Left colon (tissue), 2 donors: Measurements from ENCODE around the gene APOBEC2. TPM values are rescaled to one million over a fixed set of nuclear protein-coding genes. Genes with fewer than 3 reads are reported as not detected.

Source experiments
- ATAC-seq: fragments of 200-7000 bp; cut with Tn5 transposase; one replicate; pipeline ENCODE4 v1.9.1; 2020; ENCODE audit warnings: mild to moderate bottlenecking, moderate library complexity
- DNase-seq, 2 donors: peaks; one replicate each; pipeline ENCODE4 v3.0.0-alpha.2; 2020
- intact Hi-C, 2 donors: fragments of 100-400 bp; cut with DNase I in 1 of 2; cut with micrococcal nuclease in 1 of 2; formaldehyde crosslinking; loops; one replicate each; pipeline versions ENCODE4 v1.11.2 to v1.14.0; 2022; cut with DNase I, micrococcal nuclease
- total RNA-seq, 2 donors: library from RNA; stranded (reverse); fragmentation: NEBNext Ultra II Directional; extraction: Animal tissue kit (Norgen Biotek cat#: 25700); gene quantifications; one replicate each; pipeline ENCODE4 v1.2.1, GENCODE V29; 2021
- donor health status: DM: no; HTN: no; CAD: no.
- donor health status: DM: yes; HTN: yes; CAD: no.

Gene APOBEC2
- total RNA-seq, 2 donors from 2014 or later: not detected

DNA sequence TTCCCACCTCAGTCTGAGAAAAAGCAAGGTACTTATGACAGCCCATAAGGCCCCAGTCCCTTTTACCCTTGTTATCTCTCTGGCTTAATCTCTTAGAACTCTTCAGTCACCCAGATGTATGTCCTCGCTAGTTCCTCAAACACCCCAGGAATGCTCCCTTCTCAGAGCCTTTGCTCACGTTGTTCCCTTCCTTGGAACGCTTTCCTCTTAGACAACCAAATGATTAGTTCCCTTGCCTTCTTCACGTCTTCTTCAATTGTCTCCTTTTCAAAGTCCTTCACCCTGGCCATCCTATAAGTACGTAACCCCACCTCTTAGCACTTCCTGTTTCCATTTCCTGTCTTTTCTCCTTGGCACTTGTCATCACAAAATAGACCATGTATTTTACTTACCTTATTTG is 1.1 kb upstream of the APOBEC2 start:
- ATAC-seq (no peak), DNase-seq (no peak)
- intact Hi-C loops: no loop called here

DNA sequence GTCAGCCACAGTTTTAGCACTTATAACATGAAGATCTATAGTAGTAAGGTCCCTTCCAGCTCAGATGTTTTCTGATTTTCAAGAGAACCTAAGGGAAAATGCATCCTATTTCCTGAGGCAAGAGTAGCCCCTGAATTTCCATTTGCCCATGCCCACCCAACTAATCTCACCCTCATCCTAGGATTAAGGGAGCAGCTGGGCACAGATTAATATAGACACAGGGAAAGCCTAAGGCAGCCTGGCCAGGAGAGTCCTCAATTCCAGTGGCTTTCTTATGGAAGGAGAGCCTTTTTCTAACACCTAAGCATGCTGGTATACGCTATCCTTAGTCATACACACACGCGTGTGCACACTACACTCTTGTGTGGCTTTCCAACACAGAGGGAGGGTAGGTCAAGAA is 1.5 kb downstream of the APOBEC2 start:
- DNase-seq (no peak), ATAC-seq (no peak)
- intact Hi-C loops: no loop called here

DNA sequence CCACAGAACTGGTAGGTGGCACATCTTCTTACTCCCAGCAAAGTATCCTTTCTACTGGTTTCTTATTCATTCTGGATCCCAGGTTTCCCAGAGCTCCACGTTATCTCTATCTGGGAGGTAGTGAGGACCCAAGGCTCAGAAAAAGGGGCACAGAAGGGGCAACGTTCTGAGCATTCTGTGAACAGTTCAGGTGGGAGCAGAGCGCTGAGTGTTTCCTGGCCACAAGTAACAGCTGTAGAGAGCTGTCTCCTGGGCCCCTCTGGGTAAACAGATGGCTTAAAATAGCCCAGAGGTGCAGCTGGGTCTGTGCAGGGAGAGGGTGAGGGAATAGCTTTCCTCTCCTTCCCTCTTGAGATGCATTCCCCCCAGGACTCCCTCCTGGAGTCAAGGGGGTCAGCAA is 2.1 kb downstream of the APOBEC2 start:
- no peak for ATAC-seq
- no peak for DNase-seq
- intact Hi-C loops: no loop called here

DNA sequence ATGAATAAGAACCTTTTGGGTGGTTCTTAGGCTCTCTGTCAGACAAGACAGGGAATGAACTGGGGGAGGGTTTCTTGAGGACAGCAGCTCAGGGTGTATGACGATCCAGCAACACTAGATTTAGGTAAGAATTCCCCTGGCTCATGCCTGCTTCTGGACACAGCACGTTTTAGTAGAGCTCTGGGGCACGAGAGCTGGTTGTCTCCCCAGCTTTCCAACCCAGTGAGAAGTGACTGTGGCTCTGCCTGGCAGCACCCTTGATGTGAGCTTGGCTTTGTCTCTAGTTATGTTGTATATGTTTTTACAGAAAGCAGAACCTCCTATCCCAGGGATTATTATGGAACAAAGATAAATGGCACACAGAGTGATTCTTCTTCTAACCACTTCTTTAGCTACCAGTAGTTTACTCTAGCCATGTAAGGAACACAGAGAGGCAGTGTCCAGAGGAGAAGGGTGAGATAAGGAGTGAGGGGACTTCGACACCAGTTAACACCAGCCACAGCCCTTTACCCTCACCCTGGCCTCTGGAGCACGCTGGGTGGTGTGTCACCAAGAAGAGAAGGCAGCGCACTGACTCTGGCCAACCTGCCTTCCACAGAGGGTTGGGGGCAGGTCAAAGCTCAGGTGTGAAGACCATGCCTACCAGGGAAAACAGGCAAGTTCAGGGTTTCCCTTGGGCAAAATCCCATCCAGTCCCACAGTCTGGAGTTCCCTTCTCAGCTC is 3.9 kb downstream of the APOBEC2 start:
- DNase-seq (no peak), ATAC-seq (peak; percentile 26)
- intact Hi-C loops: no loop called here

DNA sequence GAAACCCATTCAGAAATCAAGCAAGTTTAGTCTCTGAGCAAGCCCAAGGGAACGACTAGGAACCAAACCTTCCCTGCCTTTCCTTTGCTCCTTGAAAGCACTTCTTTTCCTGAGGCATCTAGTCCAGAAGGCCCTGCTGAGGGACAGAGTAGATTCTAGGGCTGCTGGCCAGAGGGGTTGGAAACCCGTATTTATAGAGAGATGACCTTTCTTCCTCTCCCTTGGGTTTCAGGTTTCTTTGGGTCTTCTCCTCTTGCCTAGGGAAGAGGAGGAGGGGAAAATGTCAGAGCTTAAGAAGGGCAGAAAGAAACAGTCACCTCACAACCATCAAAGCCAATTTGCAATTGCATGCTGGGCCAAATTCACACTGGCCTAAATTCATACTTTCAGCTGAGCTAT is 5.8 kb downstream of the APOBEC2 start:
- no peak for ATAC-seq
- DNase-seq: no peak
- intact Hi-C loops: no loop called here

DNA sequence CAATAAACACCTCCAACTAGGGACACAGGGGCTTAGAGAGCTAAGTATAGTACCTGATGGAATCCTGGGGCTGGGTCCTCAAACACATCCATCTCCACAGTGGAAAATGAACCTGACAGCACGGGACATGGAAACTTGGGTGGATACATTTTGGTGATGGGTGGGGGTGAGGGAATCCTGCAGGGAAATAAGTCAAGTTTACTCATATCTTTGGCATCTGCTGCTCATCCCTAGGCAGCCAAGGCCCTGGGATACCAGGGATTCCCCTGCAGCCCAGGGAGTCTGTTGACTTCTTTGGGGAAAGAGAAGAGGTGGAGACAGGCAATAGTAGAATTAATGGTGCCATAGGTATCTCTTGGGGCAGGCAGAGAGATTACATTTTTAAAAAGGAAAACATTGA is 6.6 kb downstream of the APOBEC2 start:
- no peak for ATAC-seq
- DNase-seq: no peak
- intact Hi-C loops: no loop called here

DNA sequence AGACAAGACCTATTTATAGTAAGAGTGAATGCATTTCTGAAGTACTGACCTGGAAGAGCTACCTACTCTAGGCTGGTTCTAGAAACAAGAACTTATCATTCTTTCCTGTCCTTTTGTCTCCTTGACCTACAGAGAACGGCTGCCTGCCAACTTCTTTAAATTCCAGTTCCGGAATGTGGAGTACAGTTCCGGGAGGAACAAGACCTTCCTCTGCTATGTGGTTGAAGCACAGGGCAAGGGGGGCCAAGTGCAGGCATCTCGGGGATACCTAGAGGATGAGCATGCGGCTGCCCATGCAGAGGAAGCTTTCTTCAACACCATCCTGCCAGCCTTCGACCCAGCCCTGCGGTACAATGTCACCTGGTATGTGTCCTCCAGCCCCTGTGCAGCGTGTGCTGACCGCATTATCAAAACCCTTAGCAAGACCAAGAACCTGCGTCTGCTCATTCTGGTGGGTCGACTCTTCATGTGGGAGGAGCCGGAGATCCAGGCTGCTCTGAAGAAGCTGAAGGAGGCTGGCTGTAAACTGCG is 8.3 kb downstream of the APOBEC2 start:
- intact Hi-C loops: loop anchor here in 1 of 2 donors (10.0 kb wide), 1 partner anchor 56 kb away; no protein-coding TSS in a partner anchor
- DNase-seq (no peak), ATAC-seq (no peak)

DNA sequence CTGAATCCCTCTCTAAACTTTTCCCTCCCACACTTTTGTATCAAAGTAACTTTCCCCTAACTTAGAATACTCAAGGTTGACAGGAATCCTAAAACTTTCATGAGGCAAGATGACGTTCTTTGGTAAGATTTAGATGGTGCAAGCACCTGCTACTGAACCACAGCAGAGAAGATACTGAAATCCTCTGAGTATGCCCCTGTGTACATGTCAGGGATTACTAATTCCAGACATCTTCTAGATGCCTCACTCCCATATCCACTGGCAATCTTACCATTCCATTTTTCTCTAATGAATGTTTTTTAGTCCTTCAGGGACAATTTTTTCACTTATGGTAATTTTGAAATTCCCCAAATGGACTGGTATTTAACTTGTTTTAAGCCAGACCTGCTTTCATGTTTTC is 9.1 kb downstream of the APOBEC2 start:
- DNase-seq (no peak), ATAC-seq (no peak)
- intact Hi-C loops: loop anchor here in 1 of 2 donors (10.0 kb wide), 1 partner anchor 57 kb away; no protein-coding TSS in a partner anchor

DNA sequence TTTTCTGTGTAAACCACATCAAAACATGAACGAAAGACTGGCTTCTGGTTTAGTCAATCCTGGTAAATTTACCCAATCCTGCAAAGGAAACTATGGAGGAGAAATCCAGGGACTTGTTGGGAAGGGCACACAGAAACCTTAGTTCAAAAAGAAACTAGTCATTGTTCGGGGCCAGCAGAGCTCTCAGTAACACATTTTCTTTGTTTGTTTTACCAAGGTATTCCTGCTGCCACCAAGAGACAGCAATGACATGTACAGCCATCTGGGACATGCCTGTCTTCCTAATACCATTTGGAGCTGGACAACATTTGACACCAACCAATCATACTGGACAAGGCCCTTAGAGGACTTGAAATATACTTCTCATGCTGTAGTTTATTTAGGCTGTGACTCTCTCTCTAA is 10.9 kb downstream of the APOBEC2 start:
- intact Hi-C loops: loop anchor here in 1 of 2 donors (10.0 kb wide), 1 partner anchor 59 kb away; no protein-coding TSS in a partner anchor
- ATAC-seq: peak; percentile 34
- no peak for DNase-seq

DNA sequence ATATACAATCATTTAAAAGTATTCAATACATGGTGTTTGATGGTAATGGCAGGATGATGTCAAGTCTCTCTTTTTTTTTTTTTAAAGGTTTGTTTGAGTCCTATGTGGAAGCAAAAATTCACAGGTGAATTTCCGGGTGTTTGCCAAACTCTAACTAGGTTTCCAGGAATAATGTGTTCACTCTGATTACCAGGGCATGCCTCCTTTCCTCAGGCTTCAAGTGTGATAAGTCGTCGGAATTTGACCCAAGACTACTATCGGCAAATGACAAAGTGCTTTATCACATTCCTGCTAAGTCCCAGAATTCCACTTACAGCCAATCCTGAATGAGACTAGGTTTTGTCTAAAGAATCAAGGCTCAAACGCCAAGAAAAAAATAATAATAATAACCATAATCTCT is 11.8 kb downstream of the APOBEC2 start:
- ATAC-seq: peak; percentile 69
- intact Hi-C loops: loop anchor here in 1 of 2 donors (10.0 kb wide), 1 partner anchor 60 kb away; no protein-coding TSS in a partner anchor

DNA sequence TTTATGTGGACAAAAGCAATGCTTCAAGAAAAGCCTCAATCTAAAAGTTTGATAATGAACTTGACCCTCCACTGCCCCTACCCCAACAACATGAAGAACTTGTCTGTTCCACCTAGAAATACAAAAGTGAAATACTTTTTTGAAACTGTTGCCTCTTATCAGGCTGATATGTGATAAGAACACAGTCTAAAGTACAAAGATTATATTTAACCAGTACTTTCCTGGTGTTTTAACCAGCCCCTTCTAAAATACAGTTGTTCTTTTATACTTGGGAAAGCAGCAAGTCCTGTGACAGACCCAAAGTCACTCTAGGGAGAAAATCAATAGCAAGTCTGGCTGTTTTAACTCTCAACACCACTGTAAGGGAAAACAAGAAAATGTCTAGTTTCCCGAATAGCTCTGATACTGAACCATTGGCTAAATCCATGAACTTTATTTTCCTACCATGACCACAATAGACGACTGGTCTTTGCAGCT is 12.6 kb downstream of the APOBEC2 start:
- intact Hi-C loops: loop anchor here in 1 of 2 donors (10.0 kb wide), 1 partner anchor 61 kb away; no protein-coding TSS in a partner anchor
- DNase-seq (no peak), ATAC-seq (peak; percentile 73)

More for the DNA sequence above, 11.8 kb downstream of the APOBEC2 start:
- DNase-seq: no peak

DNA sequence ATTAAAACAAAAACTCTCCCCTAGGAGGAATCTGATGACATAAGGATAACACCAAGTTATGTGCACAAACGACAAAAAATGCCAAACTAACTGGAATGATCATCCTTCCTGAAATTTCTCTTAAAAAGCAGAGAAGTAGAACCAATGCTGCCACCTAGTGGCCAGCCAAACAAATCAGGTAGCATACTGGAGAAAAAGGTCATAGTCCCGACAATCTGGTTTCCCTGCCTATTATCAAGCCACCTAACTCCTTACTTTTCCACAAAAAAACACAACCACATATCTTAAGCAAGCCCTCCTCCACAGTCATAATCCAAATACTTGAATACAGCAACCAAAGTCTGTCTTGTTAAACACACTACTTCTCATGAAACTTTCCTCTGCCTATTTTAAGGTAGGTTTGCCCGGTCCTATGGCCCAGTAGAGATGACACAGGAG is 13.9 kb downstream of the APOBEC2 start:
- peak; percentile 17 for ATAC-seq

DNA sequence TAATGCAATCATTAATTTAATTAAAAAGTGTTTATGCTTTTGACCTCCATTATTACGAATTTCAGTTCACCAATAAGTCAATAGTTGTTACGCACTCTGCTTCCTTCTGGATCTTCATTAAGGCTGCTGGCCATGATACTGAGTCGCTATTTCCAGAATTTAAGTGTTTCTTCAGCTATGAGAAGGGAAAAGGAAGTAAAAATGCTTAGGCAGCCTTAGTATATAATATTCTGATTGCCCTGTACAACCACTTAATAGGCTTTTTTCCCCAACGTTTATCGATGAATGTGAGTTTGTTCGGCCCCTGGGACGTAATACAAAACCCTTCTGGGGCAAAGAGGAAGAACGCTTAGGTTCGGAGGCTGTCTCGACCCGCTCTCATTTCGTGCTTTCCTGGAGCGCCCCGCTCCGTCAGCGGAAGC is 18.5 kb downstream of the APOBEC2 start:
- ATAC-seq (no peak), DNase-seq (peak in 1 of 2 donors; percentile 87)
- intact Hi-C loops: no loop called here

More for the DNA sequence above, 13.9 kb downstream of the APOBEC2 start:
- DNase-seq: peak; percentile 78 to 87
- intact Hi-C loops: loop anchor here in 1 of 2 donors (10.0 kb wide), 1 partner anchor 62 kb away; no protein-coding TSS in a partner anchor

DNA sequence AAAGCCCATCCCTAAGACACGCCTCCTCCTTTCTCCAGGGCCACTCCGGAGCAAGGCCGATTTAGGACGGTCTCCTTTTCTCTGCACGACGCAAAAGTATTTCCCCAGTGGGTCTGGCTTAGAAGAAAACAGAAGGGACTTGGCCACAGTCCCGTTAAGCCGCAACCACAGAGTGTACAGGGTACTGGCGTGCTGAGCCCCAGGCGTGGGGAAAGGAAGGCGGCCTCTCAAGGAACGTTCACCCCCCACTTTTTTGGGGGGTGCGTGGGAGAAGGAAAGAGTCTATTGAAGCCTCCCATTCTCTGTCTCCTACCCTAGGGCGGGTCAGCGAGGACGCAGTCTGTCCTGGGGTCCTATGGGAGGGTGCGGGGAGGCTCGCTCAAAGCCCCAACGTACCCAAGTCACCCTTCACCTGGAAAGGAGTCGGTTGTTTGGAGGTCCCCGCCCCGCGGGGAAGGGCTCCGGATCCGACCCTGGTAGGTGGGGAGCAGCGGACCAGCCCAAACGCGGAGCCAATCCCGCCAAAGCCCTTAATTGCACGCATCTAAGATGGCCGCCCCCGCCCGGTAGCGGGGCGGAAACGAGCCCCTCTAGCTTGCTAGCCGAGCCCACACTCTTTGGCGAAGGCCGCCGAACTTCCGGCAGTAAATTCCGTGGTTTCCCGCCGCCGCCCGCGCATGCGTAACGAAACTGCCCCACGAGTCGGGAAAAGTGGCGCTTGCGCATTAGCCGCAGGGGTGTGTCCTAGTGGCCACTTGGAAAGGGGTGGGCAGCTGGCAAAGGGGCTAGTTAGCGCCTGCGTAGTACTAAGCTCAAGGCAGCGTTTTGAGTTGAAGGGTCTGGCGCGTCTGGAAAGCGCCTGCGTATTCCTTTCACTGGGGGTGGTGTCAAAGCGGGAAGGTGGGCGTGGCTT is 19.2 kb downstream of the APOBEC2 start, which contains the start of gene OARD1:
TSS of gene OARD1 (minus strand) at position 434 of the 913 bp plus-strand sequence. CDS start 722 bp downstream, outside the sequence.
- DNase-seq (peak; percentile 99), ATAC-seq (peak; percentile 72)
- intact Hi-C loops: no loop called here

DNA sequence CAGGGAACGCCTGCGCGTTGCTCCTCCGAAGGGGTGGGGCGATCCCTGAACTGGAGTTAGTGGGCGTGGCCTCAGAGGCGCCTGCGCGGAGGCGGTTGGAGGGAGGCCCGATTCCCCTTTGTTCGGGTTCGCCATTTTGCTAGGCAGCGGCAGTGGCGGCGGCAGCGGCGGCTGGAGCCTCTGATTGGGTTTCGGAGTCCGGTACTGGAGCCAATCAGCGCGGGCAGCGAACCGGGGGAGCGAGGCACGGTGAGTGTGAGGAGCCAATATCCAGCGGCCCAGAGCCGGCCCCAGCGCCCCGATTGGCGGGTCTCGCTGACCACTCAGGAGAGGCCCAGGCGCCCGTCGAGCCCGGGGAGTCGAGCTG is 19.8 kb downstream of the APOBEC2 start, which contains the start of gene NFYA:
TSS of gene NFYA (plus strand) at position 139 of the 367 bp plus-strand sequence. CDS start 6,116 bp downstream, outside the sequence.
- peak in 1 of 2 donors; percentile 100 for DNase-seq
- intact Hi-C loops: no loop called here
- ATAC-seq: peak; percentile 73

DNA sequence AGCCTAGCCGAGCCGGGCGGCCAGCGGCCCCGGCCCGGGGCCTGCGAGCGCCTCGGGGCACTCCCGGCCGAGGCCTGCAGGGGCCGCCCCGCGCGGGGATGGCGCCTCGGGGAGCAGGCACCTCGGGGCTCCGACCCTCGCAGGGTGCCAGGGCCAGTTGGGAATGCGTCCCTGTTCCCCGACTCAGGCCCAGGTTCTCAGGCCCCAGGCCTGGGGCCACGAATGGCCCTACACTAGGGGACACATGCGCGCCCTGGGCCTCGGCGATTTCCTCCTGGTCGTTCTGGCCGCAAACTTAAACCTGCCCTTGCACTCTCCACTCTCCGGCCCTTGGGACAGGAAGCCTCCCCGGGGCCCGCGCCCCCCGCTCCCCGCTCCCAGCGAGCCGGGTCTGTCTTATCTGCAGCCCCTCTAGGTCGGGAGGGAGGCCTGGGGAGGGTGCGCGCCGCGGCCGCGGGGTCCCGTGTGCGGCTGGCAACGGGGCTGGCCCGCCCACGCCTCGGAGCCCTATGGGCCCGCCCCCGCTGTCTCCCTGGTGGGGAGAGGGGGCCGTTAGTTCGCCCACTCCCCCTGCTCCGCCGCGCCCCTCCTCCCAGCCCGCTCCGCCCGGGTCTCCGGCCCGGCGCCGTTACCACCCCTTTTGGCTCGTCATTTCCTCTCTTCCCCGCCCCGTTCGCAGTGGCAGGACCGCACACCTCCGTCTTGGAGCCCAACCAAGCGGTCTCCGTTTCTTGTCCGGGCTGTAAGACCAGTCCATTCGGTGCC is 20.4 kb downstream of the APOBEC2 start:
- DNase-seq (peak; percentile 90 to 92), ATAC-seq (peak; percentile 40)
- intact Hi-C loops: no loop called here

DNA sequence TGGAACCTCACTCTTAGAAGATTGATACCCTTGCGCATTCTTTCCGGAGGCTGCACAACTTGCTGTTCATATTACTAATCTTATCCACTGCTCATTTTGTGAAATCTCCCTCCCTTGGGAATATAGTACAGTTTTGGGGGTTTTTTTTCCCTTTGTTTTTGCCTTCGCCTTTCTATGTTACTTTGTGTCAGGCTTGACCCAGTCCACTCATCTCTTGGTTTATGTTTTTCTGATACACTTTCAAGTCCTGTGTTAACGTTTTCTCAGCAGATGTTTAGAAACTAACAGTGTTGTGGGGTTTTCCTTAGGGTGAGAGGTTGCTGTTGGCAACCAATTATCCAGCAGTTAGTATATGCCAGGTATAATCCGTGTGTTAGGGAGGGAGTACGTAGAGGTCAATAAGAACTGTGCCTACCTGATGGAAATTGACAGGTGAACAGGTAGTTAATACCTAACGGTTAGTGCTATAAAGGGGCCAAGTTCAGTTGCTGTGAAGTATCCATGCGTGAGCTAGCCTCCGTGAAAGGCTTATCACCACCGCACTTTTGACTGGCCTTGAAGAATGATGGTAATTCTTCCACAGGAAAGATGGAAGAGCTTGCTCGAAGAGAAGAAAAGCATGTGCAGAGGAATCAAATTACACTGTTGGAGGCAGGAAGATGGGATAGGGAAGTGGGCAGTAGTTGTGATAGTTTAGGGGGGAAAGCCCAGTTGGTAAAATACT is 21.1 kb downstream of the APOBEC2 start:
- DNase-seq: no peak
- intact Hi-C loops: no loop called here
- no peak for ATAC-seq
